Heart right ventricle (tissue), 16 donors: Measurements from ENCODE around the gene GP1BA. TPM values are rescaled to one million over a fixed set of nuclear protein-coding genes. Genes with fewer than 3 reads are reported as not detected.

Experiments
- ATAC-seq, 8 donors: fragments of 200-7000 bp; cut with Tn5 transposase; one replicate each; pipeline ENCODE4 v1.9.1; 2020; ENCODE audit warnings: mild to moderate bottlenecking in 8 of 8, moderate library complexity in 8 of 8, moderate number of reproducible peaks in 1 of 8
- DNase-seq, 2 donors: peaks; one replicate each; pipeline ENCODE4 v3.0.0-alpha.2; 2020
- H3K27ac ChIP-seq, 10 donors: fragments of 200-600 bp; sonication (generic) in 2 of 10; one replicate each; pipeline versions ENCODE4 v1.5.0 to v1.8.0; 2020 to 2022; ENCODE audit warnings: mild to moderate bottlenecking in 3 of 10
- H3K27me3 ChIP-seq, 7 donors: fragments of 200-600 bp; one replicate each; pipeline ENCODE4 v1.8.0; 2021 to 2022; ENCODE audit warnings: mild to moderate bottlenecking in 2 of 7
- H3K36me3 ChIP-seq, 9 donors: fragments of 200-600 bp; sonication (generic) in 1 of 9; one replicate each; pipeline versions ENCODE4 v1.5.0 to v1.8.0; 2020 to 2022; ENCODE audit warnings: mild to moderate bottlenecking in 2 of 9
- H3K4me1 ChIP-seq, 9 donors: fragments of 200-600 bp; sonication (generic) in 1 of 9; one replicate each; pipeline versions ENCODE4 v1.5.0 to v1.8.0; 2020 to 2022; ENCODE audit warnings: mild to moderate bottlenecking in 4 of 9
- H3K4me3 ChIP-seq, 10 donors: fragments of 200-600 bp; sonication (generic) in 2 of 10; one replicate each; pipeline versions ENCODE4 v1.5.0 to v1.8.0; 2020 to 2022; ENCODE audit warnings: mild to moderate bottlenecking in 7 of 10, moderate library complexity in 2 of 10
- H3K9me3 ChIP-seq, 11 donors: fragments of 200-600 bp in 10 of 11; sonication (generic) in 2 of 11; one replicate each; pipeline versions ENCODE4 v1.5.0 to v1.8.0; 2013 to 2022; ENCODE audit warnings: mild to moderate bottlenecking in 2 of 11, control low read depth in 1 of 11, moderate library complexity in 1 of 11
- WGBS, 2 donors: extraction: QIAGEN DNeasy Blood & Tissue Kit; methylation state at CpG; one replicate each; pipeline ENCODE4 v1.1.7; 2013; ENCODE audit warnings: inconsistent platforms in 1 of 2; 5-methylcytosine and 5-hydroxymethylcytosine counted together
- intact Hi-C, 10 donors: fragments of 100-400 bp; cut with DNase I; formaldehyde crosslinking; loops; one replicate each; pipeline versions ENCODE4 v1.11.1 to v1.14.2; 2022
- polyA plus RNA-seq, 2 donors: library from polyadenylated mRNA; stranded (reverse); fragments of 200-250 nt; gene quantifications; one replicate each; pipeline ENCODE4 v1.2.3, GENCODE V29; 2013
- total RNA-seq, 10 donors: library from RNA; stranded (reverse); fragmentation: NEBNext Ultra II Directional in 3 of 10; extraction: Animal tissue kit (Norgen Biotek cat#: 25700) in 3 of 10; gene quantifications; one replicate each; pipeline versions ENCODE4 v1.2.1 to v1.2.4, GENCODE V29; 2021 to 2023
- TF ChIP-seq, protein P1 (sequence below), 9 donors: fragments of 200-600 bp; sonication (generic) in 2 of 9; IDR thresholded peaks; one replicate each; pipeline versions ENCODE4 v1.5.0 to v1.8.0; 2021 to 2022; ENCODE audit warnings: antibody characterized with exemption in 9 of 9, mild to moderate bottlenecking in 5 of 9, moderate library complexity in 1 of 9
- donor health status: Arrhythmogenic right ventricular cardiomyopathy.
- donor health status: ischemic (EF 13 %, LVEDD 7.1; RV severe dilation, severe dysfunction).
- donor health status: healthy with polysubstance abuse.
- donor health status: DM: no; HTN: yes; CAD: no.
- donor health status: DM: no; HTN: no; CAD: no.
- donor health status: ischemic (EF 25% LVEDD 6.9; RV normal size, moderate dysfunction).
- donor health status: ischemic (EF 25% LVEDD 5.7; RV mildly dilated, moderate dysfunction).
- donor health status: healthy.
- donor health status: DM: yes; HTN: yes; CAD: no.
- donor health status: Ischemic cardiomyopathy.
- donor health status: ischemic (EF 35%, LVEDD 5.7; RV mildly dilated, moderate dysfunction).
- donor health status: nonischemic (EF 11% LVEDD 7.7; RV severe dilation, severe dysfunction).
- donor health status: DM: yes; HTN: yes; CAD: no.
- donor health status: PGD.
- donor health status: ischemic (EF 29% LVEDD 5.4; RV normal size, mild dysfunction).
- donor health status: nonischemic (EF 23%, LVEDD 6.1; RV moderate dilation, normal function).

Gene GP1BA
- total and polyA plus RNA-seq, 12 donors: 0.04 to 0.53 (median 0.26) TPM; not detected in 5

- DNase-seq: no peak
- TF ChIP-seq, protein P1, sequence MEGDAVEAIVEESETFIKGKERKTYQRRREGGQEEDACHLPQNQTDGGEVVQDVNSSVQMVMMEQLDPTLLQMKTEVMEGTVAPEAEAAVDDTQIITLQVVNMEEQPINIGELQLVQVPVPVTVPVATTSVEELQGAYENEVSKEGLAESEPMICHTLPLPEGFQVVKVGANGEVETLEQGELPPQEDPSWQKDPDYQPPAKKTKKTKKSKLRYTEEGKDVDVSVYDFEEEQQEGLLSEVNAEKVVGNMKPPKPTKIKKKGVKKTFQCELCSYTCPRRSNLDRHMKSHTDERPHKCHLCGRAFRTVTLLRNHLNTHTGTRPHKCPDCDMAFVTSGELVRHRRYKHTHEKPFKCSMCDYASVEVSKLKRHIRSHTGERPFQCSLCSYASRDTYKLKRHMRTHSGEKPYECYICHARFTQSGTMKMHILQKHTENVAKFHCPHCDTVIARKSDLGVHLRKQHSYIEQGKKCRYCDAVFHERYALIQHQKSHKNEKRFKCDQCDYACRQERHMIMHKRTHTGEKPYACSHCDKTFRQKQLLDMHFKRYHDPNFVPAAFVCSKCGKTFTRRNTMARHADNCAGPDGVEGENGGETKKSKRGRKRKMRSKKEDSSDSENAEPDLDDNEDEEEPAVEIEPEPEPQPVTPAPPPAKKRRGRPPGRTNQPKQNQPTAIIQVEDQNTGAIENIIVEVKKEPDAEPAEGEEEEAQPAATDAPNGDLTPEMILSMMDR (IDR thresholded peaks at IDR 0.05): no peak
- Histone ChIP-seq H3K4me3 (no peak overlapping the region), H3K4me1 (peaks cover 0 to 8% (median 5%) of the 10 kb centered on the region in 9 donors), H3K9me3 (no peaks in the 10 kb centered on the region), H3K27ac (no peak overlapping the region), H3K27me3 (peaks cover 0 to 5% (median 3%) of the 10 kb centered on the region in 7 donors), H3K36me3 (peaks cover 13 to 84% (median 59%) of the 10 kb centered on the region in 9 donors)
- WGBS, 2 donors: 89 to 91% methylated on average over 31 of the region's 31 CpGs
- intact Hi-C loops: loop anchor here in 2 of 10 donors (5.0 to 10.0 kb wide), 2 partner anchors 182 to 189 kb away; partner anchors contain the start of genes ARRB2 (in 1 of the 2) and PELP1 (in 1 of the 2)
- no peak for ATAC-seq
These were observed 38.1 kb upstream of the GP1BA start for GRCh38 chr17:4893721-4894560.

DNA sequence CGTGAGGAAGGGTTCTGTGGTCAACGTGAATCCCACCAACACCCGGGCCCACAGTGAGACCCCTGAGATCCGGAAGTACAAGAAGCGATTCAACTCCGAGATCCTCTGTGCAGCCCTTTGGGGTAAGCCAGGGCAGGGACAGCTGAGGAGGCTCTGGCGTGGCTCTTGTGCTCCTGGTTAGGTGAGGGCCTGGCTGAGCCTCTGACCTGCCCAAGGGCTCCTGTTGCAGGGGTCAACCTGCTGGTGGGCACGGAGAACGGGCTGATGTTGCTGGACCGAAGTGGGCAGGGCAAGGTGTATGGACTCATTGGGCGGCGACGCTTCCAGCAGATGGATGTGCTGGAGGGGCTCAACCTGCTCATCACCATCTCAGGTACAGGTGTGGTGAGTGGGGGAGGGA lies 37.0 kb upstream of the GP1BA start:
- WGBS, 2 donors: 93 to 96% methylated on average over 13 of the region's 13 CpGs
- intact Hi-C loops: loop anchor here in 1 of 10 donors (10.0 kb wide), 1 partner anchor 190 kb away; the partner anchor contains the start of gene PELP1
- peaks cover 0 to 19% (median 16%) of the 10 kb centered on the region in 9 donors for H3K4me1 ChIP-seq
- H3K36me3 ChIP-seq: peaks cover 13 to 75% (median 58%) of the 10 kb centered on the region in 9 donors
- no peak overlapping the region for H3K27ac ChIP-seq
- no peak overlapping the region for H3K4me3 ChIP-seq
- DNase-seq (no peak), ATAC-seq (no peak)
- peaks cover 0 to 17% (median 15%) of the 10 kb centered on the region in 7 donors for H3K27me3 ChIP-seq
- H3K9me3 ChIP-seq: no peaks in the 10 kb centered on the region
- TF ChIP-seq, protein P1 (IDR thresholded peaks at IDR 0.05): no peak

GRCh38 chr17:4895657-4896331 lies 36.3 kb upstream of the GP1BA start:
- no peak overlapping the region for H3K27ac ChIP-seq
- ATAC-seq (no peak), DNase-seq (no peak)
- H3K9me3 ChIP-seq: no peaks in the 10 kb centered on the region
- TF ChIP-seq, protein P1 (IDR thresholded peaks at IDR 0.05): no peak
- 77 to 80% methylated on average over 27 of the region's 27 CpGs for WGBS, 2 donors
- H3K27me3 ChIP-seq: peaks cover 0 to 23% (median 20%) of the 10 kb centered on the region in 7 donors
- H3K4me3 ChIP-seq: no peak overlapping the region
- H3K4me1 ChIP-seq: peaks cover 0 to 26% (median 23%) of the 10 kb centered on the region in 9 donors
- intact Hi-C loops: loop anchor here in 1 of 10 donors (10.0 kb wide), 1 partner anchor 191 kb away; the partner anchor contains the start of gene PELP1
- H3K36me3 ChIP-seq: peaks cover 7 to 68% (median 51%) of the 10 kb centered on the region in 9 donors
